ENCODE data around the gene JAKMIP2.

The JAKMIP2 gene

GRCh38 chr5:147667363-147667762 lies 115.2 kb downstream of the JAKMIP2 start:
- no peaks in the 10 kb centered on the region for H3K27me3 ChIP-seq (ENCODE audit: control insufficient read depth, low read length)
- H3F3A ChIP-seq (ENCODE audit: control insufficient read depth, insufficient read depth): no peaks in the 10 kb centered on the region
- H3K9me3 ChIP-seq (ENCODE audit: control insufficient read depth, insufficient read depth, low read length): no peaks in the 10 kb centered on the region
- no peak overlapping the region for H3K4me2 ChIP-seq (ENCODE audit: low read length)
- H4K20me1 ChIP-seq (ENCODE audit: control insufficient read depth, insufficient read depth, low read depth, low read length): no peaks in the 10 kb centered on the region
- H3K4me1 ChIP-seq (ENCODE audit: control insufficient read depth, low read length): peaks cover 11% of the 10 kb centered on the region
- no peaks in the 10 kb centered on the region for H3K79me2 ChIP-seq (ENCODE audit: control insufficient read depth, low read length)
- no peak overlapping the region for H3K4me3 ChIP-seq (ENCODE audit: low read length)
- TF ChIP-seq EZH2phosphoT487 (IDR thresholded peaks at IDR 0.05; ENCODE audit: borderline replicate concordance, low read length): no peak
- no peak for TF ChIP-seq CTCF (IDR thresholded peaks at IDR 0.05; ENCODE audit: low read depth, low read length, poor library complexity, severe bottlenecking)
- H3K27ac ChIP-seq (ENCODE audit: low read depth, low read length): no peak overlapping the region
- peaks cover 15% of the 10 kb centered on the region for H3K36me3 ChIP-seq (ENCODE audit: control insufficient read depth, low read length)
- no peaks in the 10 kb centered on the region for H3K9me2 ChIP-seq (replicated peaks; ENCODE audit: control insufficient read depth, low read length)

- Histone ChIP-seq H3K27me3 (ENCODE audit: control insufficient read depth, low read length) (no peaks in the 10 kb centered on the region), H3K4me3 (ENCODE audit: low read length) (no peak overlapping the region), H3K4me2 (ENCODE audit: low read length) (no peak overlapping the region), H4K20me1 (ENCODE audit: control insufficient read depth, insufficient read depth, low read depth, low read length) (no peaks in the 10 kb centered on the region), H3K4me1 (ENCODE audit: control insufficient read depth, low read length) (peaks cover 8% of the 10 kb centered on the region), H3K9me2 (replicated peaks; ENCODE audit: control insufficient read depth, low read length) (no peaks in the 10 kb centered on the region), H3K9me3 (ENCODE audit: control insufficient read depth, insufficient read depth, low read length) (no peaks in the 10 kb centered on the region), H3F3A (ENCODE audit: control insufficient read depth, insufficient read depth) (no peaks in the 10 kb centered on the region), H3K27ac (ENCODE audit: low read depth, low read length) (no peak overlapping the region), H3K36me3 (ENCODE audit: control insufficient read depth, low read length) (peaks cover 14% of the 10 kb centered on the region), H3K79me2 (ENCODE audit: control insufficient read depth, low read length) (no peaks in the 10 kb centered on the region)
- TF ChIP-seq EZH2phosphoT487 (IDR thresholded peaks at IDR 0.05; ENCODE audit: borderline replicate concordance, low read length) (no peak), CTCF (IDR thresholded peaks at IDR 0.05; ENCODE audit: low read depth, low read length, poor library complexity, severe bottlenecking) (no peak)
Observed at GRCh38 chr5:147666419-147666818, 116.1 kb downstream of the JAKMIP2 start.

- no peaks in the 10 kb centered on the region for H3K4me1 ChIP-seq (ENCODE audit: control insufficient read depth, low read length)
- TF ChIP-seq EZH2phosphoT487 (IDR thresholded peaks at IDR 0.05; ENCODE audit: borderline replicate concordance, low read length): no peak
- TF ChIP-seq CTCF (IDR thresholded peaks at IDR 0.05; ENCODE audit: low read depth, low read length, poor library complexity, severe bottlenecking): no peak
- H3K4me2 ChIP-seq (ENCODE audit: low read length): no peak overlapping the region
- H3F3A ChIP-seq (ENCODE audit: control insufficient read depth, insufficient read depth): no peaks in the 10 kb centered on the region
- no peak overlapping the region for H3K4me3 ChIP-seq (ENCODE audit: low read length)
- no peaks in the 10 kb centered on the region for H3K27me3 ChIP-seq (ENCODE audit: control insufficient read depth, low read length)
- no peaks in the 10 kb centered on the region for H3K9me2 ChIP-seq (replicated peaks; ENCODE audit: control insufficient read depth, low read length)
- peaks cover 21% of the 10 kb centered on the region for H3K36me3 ChIP-seq (ENCODE audit: control insufficient read depth, low read length)
- no peak overlapping the region for H3K27ac ChIP-seq (ENCODE audit: low read depth, low read length)
- H3K9me3 ChIP-seq (ENCODE audit: control insufficient read depth, insufficient read depth, low read length): peaks cover 5% of the 10 kb centered on the region; the same call in 1 of the 2 replicates
- no peaks in the 10 kb centered on the region for H4K20me1 ChIP-seq (ENCODE audit: control insufficient read depth, insufficient read depth, low read depth, low read length)
- H3K79me2 ChIP-seq (ENCODE audit: control insufficient read depth, low read length): no peaks in the 10 kb centered on the region
Observed at GRCh38 chr5:147661541-147661940, 121.0 kb downstream of the JAKMIP2 start.

Measured in DOHH2 (cell line).